GM19023 (cell line): ENCODE data around the gene TENT5A.

ENCODE experiments used
- ATAC-seq: cut with Tn5 transposase; IDR thresholded peaks from one replicate; pipeline ENCODE4 v1.9.1; 2021; ENCODE audit warnings: mild to moderate bottlenecking, moderate library complexity; ENCODE audit not compliant: unreplicated experiment

Gene TENT5A

DNA sequence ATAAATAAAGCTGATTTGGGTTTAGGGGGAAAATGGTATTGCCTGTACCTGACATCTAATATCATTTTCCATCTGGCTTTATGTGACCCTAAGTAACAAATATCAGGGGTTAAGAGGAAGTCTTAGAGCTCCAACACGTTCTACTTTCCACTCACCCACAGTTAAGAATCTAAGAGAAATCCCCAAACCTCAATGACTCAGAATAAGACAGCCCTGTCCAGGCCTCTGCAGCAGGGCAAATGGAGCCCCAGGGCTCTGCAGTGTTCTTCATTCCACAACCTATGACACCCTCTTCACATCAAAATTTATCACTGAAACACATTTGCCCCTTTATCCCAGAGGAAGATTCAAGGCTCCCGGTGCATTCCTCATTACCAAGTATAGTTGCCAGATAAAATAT, 20.3 kb upstream of the TENT5A start:
- ATAC-seq: peak; percentile 99

- ATAC-seq: no peak
These were observed 18.6 kb upstream of the TENT5A start for GRCh38 chr6:81771097-81771496.

DNA sequence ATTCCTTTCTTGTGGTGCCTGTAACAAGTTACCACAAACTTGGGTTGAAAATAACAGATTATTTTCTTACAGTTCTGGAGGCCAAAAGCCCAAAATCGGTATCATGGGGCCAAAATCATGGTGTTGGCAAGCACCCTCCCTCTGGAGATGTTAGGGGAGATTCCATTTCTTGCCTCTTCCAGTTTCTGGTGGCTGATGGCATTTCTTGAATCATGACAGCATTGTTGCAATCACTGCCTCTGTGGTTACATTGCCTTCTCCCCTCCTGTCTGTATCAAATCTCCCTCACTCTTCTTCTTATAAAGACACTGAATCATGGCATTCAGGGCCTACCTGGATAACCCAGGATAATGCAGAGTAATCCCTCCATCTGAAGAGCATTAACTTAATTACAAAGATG, 17.9 kb upstream of the TENT5A start:
- ATAC-seq: no peak

- no peak for ATAC-seq
These were observed 17.3 kb upstream of the TENT5A start for GRCh38 chr6:81769824-81770223.

GRCh38 chr6:81768150-81768942, 15.9 kb upstream of the TENT5A start:
- ATAC-seq: no peak

DNA sequence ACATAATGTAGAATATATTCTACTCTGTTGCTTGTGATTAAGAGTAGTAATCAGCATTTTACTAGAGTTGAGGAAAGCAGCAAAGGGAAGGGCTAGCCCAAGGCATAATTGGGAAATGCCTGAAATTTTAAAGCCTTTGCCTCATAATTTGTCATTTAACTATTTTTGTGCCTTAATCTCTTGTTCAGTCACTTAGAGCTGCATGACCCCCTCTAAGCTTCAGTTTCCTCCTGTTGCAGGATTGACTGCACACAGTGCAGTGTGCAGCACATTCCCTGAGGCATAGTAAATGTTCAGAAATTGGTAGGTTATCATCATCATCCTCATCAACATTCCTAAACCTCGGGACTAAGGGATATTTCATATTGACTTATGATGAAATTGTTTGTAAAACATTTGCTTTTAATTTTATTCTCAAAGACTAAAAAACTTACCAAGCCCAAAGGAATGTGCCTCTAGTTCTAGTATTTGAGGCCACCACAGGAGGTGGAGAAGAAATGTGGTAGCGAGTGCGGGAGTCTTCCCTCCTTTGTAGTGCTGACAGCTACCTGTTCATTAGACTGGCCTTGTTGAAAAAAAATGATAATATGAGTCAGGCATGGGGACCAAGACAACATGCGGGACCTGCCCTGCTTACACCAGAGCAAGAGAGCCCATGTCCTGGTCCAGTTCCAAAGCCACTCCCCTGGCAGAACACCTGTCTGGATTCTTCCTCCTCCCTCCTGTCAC, 14.8 kb upstream of the TENT5A start:
- no peak for ATAC-seq

DNA sequence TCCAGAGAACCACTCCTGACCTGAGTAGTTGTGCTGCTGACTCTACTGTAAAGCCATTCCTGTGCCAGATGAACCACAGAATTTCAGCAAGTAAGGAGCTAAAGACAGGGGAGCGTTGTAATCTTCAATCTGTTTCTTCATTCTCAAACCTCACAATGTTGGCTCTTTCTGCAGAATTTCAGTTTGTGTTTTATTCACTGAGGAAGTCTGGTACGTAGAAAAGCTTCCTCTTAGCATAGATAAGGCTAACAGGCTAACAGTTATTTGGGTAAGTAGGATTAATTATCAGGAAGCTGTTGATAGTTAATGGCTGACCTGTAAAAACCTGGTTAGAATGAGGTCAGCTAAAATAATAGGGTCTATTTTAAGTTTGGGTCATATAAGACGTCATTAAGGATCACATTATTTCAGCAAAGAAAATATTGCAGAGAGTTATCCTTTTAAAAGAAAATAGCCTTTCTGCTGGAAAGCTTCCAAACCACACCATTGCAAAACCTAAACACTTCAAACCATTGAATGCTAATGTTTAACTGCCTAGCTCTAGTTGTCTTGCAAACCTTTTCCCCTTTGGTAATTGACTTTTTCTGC, 14.1 kb upstream of the TENT5A start:
- ATAC-seq: peak; percentile 49

DNA sequence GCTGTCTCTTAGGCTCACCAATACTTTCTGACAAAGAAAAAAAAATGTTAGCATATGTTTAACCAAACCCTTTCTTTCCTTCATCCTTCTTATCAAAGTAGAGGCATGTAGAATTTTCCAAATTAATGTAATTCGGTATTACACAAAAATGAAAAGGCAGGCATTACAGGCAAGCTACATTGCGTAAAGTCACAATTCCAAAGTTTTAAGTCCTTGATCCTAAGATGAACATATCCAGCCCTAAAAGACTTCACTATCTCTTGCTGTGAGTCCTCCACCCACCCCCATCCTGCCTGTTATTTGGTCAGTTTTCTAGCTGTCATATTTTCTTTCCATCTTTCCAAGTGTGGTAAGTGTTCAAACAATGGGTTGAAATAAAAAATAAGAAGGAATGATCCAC, 12.1 kb upstream of the TENT5A start:
- no peak for ATAC-seq

DNA sequence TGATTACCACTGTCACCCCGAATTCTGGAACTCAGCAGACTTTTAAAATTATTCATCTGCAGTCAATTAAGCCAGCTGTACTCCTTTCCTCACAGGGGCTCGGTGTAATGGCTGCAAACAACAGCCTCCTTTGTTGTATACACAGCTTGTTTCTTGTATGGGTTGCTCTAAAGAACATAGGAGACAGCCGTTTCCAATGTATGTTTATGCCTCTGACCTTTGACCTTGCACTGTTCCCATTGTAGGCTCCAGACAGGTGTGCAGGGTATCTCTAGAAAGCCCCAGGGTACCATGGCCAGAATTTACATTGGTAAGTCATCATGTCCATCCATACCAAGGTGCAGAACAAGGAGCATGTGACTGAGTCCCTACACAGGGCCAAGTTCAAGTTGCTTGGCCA, 11.5 kb upstream of the TENT5A start:
- no peak for ATAC-seq

DNA sequence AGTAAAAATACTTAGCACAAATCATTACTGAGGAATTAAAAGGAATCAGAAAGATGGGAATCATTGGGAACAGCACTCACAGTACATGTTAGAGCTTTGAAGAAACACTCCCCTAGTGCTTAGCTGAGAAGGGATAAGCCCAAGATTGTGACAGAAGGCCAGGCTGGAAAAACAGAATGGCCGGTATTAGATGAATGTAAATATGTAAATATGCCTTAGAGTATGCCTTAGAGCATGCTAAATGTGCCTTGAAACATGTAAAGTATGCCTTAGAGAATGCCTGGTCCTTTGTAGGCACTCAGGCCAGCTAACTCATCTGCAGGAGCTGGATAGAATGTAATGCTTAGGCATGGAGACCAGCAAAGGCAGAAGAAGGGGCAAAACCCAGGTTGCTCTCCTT, 10.6 kb upstream of the TENT5A start:
- no peak for ATAC-seq

GRCh38 chr6:81762606-81763005, 10.1 kb upstream of the TENT5A start:
- no peak for ATAC-seq

GRCh38 chr6:81762132-81762531, 9.7 kb upstream of the TENT5A start:
- no peak for ATAC-seq

DNA sequence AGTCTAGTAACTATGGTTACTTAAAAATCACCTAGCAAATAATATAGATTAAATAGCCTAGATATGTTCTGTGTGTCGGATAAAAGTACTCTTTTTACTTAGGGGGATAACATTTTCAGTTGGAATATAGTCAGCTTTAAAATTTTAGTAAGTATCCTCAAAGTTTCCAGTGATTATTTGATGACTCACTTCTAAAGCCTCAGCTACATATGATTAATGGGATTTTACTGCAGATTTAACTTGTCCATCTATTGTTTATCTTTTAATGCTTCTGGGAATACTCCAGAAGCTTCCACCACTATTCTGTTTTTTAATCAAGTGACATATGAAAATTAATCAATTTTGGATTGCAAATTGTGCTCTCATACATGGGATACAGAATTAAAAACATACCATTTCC, 8.7 kb upstream of the TENT5A start:
- no peak for ATAC-seq

DNA sequence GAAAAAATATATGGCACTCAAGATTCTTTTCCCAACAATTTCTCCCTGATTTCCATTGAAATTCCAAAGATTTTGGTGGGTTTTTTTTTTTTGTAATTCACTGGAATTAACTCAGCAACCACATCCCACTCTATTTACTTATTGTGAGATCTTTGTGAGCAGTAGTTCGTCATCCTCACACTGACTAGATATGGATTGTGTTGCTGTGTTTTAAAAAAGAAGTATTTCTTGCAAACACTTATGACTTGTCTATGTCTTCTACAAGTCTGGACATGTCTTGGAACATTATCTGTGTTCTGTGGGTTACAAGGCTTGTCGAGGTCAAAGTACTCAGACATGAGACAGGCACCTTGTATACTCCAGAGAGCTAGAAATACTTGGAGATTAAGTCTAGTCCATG, 7.3 kb upstream of the TENT5A start:
- ATAC-seq: no peak

DNA sequence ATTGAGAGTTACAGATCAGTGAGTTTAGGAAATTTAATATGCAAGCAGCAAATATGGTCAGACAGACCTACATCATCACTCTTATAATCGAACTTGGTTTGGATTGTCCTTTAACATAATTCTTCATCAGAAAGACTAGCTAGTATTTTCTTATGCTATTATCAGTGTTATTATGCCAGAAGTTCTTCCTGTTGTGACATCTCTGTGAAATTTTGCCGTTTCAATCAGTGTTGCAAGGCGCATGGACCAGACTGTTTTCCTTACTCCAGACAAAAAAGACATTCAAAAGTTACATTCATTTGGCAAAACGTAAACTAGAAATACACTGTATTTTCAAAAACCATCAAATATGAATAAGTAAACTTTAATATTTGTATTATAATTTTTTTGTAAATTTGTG, 5.7 kb upstream of the TENT5A start:
- no peak for ATAC-seq

GRCh38 chr6:81756690-81757089, 4.2 kb upstream of the TENT5A start:
- no peak for ATAC-seq

DNA sequence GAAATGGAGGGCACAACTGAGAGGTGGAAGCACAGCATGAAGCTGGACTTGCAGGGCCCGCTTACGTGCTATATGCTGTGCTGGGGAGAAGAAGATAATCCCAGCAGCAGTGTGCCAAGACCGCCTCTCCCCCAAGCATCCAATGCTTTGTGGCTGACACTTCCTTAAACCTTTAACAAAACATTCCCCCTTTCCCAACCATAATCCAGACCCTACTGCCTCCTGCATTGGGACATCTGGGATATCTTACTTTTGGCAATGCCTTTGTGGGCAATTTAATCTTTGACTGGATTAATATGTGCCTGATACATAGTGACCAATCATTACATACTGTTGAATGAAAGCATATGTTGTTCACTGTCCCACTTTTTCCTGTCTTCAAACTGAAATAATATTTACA, 3.1 kb upstream of the TENT5A start:
- ATAC-seq: no peak

DNA sequence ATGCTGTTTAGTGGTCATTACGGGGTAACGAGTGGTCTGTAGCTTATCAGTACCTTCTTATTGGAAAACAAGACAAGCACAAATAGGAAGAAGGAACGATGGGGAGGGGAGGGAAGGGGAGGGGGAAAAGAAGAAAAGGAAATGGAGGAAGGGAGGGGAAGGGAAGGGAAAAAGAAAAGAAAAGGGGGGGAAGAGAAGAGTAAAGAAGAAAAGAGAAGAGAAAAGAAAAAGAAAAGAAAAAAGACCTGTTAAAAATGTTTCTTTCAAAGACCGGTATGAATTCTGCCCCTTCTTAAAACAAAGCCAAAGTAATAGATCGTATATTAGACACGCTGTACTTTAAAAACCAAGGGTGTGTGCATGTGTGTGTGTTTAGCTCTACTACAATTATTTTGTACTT, 2.4 kb upstream of the TENT5A start:
- no peak for ATAC-seq

DNA sequence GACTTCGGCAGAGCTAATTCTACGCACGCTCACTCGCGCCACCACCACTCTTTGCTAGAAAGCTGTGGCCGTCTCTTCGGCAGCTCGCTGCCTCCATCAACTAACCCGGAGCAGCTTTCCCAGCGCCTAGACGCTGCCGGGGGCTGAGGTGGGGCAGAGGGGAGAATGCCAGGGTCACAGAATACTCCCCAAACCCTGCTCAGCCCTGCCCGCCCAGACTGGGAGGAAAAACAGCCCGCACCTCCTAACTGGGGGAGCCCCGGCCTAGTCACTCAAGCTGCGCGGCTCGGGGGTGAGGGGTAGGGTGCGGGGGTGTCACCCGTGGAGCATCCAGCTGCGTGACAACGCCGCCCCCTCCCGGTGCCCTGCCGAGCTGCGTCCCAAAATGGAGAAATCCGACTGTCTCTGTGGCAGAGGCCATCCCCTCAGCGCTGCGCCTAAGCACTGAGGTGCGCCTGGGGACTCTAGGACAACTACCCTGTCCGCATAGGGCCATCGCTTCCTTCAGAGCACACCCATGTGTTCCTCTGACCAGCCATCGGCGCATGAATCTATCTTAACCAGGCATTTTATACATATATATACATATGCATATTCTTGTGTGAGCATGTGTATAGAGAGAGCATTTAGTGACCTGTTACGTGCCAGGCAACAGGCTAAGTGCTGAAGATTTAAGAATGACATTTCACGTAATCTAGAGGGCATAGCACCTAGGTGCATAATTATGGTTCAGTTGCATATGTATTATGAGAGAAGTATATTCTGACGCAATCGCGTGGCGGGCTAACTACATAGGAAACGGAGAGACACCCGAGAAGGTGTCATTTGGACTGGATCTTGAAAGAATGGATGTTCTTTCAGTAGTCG, 1.5 kb upstream of the TENT5A start:
- ATAC-seq: peak; percentile 37

GRCh38 chr6:81752921-81753710, 635 bp upstream of the TENT5A start:
- ATAC-seq: peak; percentile 62
